Measurements from ENCODE around the gene TMEM17.
A peak's percentile ranks its signal among the peaks of the same experiment; 100 is the strongest.

Gene TMEM17

DNA sequence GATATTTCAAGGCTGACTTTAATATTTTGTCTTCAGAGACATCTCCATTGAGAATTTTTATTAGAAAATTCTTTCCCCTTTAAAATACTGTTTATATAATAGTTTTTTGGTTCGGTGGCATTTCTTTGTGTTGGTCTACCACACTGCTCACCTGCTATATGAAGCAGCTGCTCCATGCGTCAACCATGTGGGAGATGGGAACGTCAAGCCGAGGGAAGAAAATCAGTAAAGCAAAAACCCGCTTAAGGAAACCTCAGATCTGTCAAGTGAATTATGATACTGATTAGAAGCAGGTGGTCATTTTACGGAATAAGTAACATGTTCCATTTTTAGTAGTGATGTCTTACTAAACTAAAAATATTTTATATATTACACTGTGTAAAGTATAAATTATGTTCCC lies 5.6 kb upstream of the TMEM17 start:
- DNase-seq (ENCODE audit: low read depth, low spot score), result no peak

DNA sequence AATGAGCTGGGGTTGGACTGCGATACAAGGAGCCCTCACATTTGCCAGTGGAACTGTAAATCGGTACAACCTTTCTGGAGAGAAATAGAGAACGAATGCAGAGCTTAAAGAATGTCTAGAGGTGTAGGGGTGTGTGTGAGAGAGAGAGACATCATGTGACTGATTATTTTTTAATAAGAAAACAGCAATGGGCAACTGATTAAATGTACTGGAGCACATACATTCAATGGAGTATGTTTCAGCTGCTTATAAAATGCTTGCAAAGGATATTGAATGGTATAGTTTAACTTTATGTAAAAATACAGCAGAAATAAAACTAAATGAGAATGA lies 391 bp upstream of the TMEM17 start:
- DNase-seq (ENCODE audit: low read depth, low spot score), result no peak

GRCh38 chr2:62505109-62505749 lies 766 bp downstream of the TMEM17 start:
- no peak for DNase-seq (ENCODE audit: low read depth, low spot score)

- DNase-seq (ENCODE audit: low read depth, low spot score), result no peak
Measured at GRCh38 chr2:62504657-62505056, 1.3 kb downstream of the TMEM17 start.

GRCh38 chr2:62501794-62502500 lies 4.0 kb downstream of the TMEM17 start:
- no peak for DNase-seq (ENCODE audit: low read depth, low spot score)

DNA sequence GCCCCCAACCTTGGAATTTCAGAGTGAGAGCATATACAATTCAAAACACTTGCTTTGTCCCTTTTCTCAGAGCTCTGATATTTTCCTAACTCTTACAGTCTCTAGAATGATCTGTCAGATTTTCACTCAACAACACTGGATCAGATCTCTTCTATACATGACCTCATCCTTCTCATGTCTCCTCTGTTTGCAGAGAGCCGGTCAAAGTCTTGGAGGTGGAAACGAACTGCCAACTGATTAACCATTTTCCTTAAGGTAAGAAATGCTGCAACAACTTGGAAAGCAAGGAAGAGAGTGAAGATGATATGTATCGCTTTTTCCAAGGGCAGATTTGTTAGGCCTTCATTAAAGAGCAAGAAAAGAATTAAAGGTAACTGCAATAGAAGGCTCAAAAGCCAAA lies 4.9 kb downstream of the TMEM17 start:
- no peak for DNase-seq (ENCODE audit: low read depth, low spot score)

DNA sequence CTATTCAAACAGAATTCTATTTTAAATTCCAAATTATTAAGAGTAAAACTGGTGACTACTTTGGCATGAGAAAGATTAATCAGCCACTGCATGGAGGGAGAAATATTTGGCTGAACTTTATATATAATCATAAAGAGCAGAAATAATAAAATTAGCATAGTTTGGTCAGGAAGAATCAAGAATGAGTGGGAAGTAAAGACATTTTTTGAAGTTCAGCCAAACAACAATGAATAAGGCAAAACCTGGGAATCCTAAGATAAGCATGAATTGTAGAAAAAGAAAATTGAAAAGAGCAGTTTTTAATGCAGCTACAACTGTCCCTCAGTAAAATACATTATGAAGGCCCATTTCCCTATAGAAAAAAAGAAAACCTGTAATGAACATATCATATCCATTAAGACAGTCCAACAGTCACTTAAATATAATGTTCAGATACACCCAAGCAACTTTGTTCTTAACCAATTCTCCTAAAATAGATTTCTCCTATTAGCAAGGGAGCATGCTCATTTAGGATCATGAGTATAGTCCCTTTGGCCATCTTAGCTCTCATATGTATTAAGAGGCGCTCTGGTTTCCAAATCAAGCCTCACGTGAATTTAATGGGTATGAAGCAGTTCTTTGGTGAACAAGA lies 6.5 kb downstream of the TMEM17 start:
- no peak for DNase-seq (ENCODE audit: low read depth, low spot score)

- no peak for DNase-seq (ENCODE audit: low read depth, low spot score)
Measured at GRCh38 chr2:62498739-62499138, 7.3 kb downstream of the TMEM17 start.

DNA sequence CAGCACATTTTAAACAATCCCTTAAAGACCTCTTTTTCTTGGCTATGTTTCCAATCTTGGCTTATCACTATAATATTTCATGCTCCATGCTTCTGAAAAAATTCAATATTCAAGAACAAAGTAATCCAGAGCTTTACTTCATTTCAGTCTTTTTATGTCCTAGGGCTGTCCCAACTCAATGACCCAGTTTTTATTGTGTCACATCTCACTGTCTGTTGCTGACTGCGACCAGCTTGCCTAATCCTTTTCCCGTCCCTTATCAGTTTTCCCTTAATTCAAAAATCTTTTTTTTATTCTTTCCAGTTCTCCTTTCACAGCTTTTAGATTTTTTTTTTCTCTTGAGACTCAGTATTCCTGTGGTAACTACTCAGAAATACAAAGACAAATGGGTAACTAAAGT lies 10.2 kb downstream of the TMEM17 start:
- DNase-seq (ENCODE audit: low read depth, low spot score), result no peak

DNA sequence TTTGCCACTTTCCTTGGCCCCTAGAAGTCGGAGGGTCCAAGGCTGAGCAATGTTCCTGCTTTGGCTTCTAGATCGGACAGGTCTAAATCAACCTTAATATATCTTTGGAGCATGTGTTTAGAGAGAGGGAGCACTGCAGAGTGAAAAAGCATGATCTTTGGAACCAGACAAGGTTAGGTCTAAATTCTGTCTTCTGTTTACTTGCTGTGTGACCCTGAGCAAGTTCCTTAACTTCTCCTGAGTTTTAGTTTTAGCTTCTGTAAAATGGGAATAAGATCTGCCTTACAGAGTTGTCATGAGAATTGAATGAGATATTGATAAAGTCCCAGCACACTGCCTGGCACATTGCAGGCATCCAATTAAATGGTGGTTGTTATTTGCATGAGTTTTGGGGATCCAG lies 13.9 kb downstream of the TMEM17 start:
- DNase-seq (ENCODE audit: low read depth, low spot score), result no peak

GRCh38 chr2:62489702-62490101 lies 16.3 kb downstream of the TMEM17 start:
- DNase-seq (ENCODE audit: low read depth, low spot score), result no peak

GRCh38 chr2:62489162-62489561 lies 16.8 kb downstream of the TMEM17 start:
- DNase-seq (ENCODE audit: low read depth, low spot score), result no peak

DNA sequence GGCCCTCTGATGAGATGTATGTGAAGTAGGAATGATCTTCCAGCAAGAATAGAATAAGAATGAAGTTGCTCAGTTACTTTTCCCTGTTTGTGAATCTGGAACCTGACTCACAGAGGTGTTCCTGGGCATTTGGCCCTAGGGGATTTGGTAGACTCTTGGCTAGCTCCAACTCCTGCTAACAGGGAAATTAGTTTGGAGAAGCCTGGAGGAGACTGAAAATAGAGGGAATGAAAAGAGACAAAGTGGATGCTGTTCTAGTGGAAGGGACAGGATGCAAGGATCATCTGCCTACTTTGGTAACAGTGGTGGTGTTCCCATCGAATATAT lies 19.6 kb downstream of the TMEM17 start:
- DNase-seq (ENCODE audit: low read depth, low spot score), result no peak

DNA sequence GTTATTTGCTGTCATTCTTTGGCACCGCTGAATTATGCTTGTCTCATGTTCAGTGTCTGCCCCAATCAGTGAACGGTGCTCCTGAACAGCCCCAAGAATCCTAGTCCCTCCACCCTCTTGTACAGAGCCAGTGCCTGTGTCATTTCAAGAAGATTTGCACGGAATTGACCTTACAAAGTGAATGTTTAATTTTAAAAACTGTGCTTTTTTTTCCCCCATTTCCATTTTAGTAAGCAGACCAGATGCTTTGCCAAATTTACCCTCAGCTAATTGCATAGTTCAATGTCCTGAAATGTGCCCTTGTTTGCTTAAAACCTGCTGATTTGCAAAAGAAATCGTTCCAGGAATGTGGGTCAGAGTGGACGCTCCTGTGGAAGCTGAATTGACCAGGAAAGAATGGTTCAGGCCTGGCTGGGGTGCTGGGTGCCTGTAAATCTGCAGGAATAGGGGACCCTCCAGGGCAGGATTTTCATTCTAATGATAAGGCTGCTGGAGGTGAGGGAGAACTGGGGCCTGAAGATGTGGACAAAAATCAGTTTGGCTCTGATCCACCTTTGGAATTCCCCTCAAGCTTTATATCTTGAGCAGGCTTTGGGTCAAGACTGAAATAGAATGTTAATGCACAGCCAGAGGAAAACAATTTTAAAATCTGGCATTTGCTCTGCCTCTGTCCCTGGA lies 20.1 kb downstream of the TMEM17 start:
- DNase-seq (ENCODE audit: low read depth, low spot score), result no peak

- DNase-seq (ENCODE audit: low read depth, low spot score), result no peak
Measured at GRCh38 chr2:62482558-62483352, 23.2 kb downstream of the TMEM17 start.

DNA sequence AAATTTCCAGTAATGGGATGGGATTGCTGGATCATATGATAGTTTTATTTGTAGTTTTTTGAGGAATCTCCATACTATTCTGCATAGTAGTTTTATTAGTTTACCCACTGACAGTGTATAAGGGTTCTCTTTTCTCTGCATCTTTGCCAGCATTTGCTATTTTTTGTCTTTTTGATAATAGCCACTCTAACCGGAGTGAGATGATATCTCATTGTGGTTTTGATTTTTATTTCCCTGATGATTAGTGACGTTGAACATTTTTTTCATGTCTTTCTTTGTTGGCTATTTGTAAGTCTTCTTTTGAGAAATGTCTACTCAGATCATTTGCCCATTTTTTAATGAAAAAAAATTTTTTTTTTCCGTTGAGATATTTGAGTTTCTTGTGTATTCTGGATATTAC lies 26.1 kb downstream of the TMEM17 start:
- no peak for DNase-seq (ENCODE audit: low read depth, low spot score)

DNA sequence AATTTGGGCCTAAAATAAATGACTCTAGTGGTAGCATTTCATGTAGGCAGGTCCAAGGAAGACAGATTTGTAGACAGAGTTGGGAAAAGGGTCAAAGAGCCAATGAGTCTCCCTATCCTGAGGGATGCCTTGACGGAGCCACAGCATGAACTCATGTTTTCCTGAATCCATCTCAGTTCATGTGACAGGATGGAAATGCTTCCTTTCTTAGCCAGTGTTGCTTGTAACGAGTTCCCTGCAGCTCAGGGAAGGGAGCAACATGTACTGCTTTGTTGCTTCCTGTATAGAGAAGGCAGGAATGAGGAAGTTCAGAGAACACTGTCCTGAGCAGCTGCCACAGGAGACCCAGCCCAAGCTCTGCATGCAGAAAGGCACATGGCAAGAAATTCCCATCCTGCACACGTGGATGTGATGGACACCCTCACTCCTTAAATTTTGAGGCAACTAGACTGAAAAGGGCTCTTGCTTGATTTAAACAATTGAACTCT lies 27.9 kb downstream of the TMEM17 start:
- DNase-seq (ENCODE audit: low read depth, low spot score), result peak; percentile 29

DNA sequence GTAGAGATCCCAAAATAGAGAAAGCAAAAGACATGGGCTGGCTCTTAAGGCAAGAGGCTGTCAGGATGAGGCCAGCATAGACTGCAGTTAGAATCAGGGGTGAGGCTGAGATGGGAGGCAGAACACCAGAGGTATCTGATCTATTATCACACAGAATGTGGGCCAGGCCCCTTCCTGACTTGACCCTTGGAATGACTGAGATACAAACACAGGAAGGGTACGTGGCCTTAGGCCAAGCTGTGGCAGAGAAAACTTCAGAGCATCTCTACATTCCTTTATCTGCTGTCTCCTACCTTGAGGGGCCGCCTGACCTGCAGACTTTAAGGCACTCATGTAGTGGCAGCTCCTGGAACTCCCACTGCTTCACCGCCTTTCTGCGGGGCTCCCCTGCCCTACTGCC lies 28.4 kb downstream of the TMEM17 start:
- peak; percentile 80 for DNase-seq (ENCODE audit: low read depth, low spot score)

GRCh38 chr2:62475172-62476011 lies 30.6 kb downstream of the TMEM17 start:
- peak; percentile 43 for DNase-seq (ENCODE audit: low read depth, low spot score)

GRCh38 chr2:62474176-62474575 lies 31.8 kb downstream of the TMEM17 start:
- DNase-seq (ENCODE audit: low read depth, low spot score), result no peak

GRCh38 chr2:62473246-62473827 lies 32.7 kb downstream of the TMEM17 start:
- DNase-seq (ENCODE audit: low read depth, low spot score), result no peak

Measured in ELF-1 (cell line).